Kidney epithelial cell (primary cell): ENCODE results near the gene CCT3. TPM values are rescaled to one million over a fixed set of nuclear protein-coding genes. Genes with fewer than 3 reads are reported as not detected.

Source experiments
- DNase-seq: peaks from one replicate; pipeline ENCODE4 v3.0.0-alpha.2; 2010; ENCODE audit warnings: low read depth
- H3K27me3 ChIP-seq: 2 replicates; pipeline ENCODE4 v1.6.0; 2011; ENCODE audit warnings: low read length; ENCODE audit not compliant: control insufficient read depth, insufficient read depth
- H3K36me3 ChIP-seq: 2 replicates; pipeline ENCODE4 v1.5.1; 2011; ENCODE audit warnings: low read length; ENCODE audit not compliant: control insufficient read depth, insufficient read depth
- H3K4me3 ChIP-seq: 2 replicates; pipeline ENCODE4 v1.5.1; 2011; ENCODE audit warnings: low read depth, mild to moderate bottlenecking, control low read depth, low read length
- CTCF ChIP-seq: IDR thresholded peaks from 2 replicates; pipeline ENCODE4 v1.5.1; 2011; ENCODE audit warnings: mild to moderate bottlenecking, moderate library complexity, low read length, control low read depth, inconsistent platforms; ENCODE audit not compliant: insufficient read depth, poor library complexity, severe bottlenecking
- total RNA-seq: library from RNA; depleted of rRNA; stranded (reverse); fragments of >200 nt; gene quantifications from 2 replicates; pipeline ENCODE4 v1.2.3, GENCODE V29; 2015

Gene CCT3
- total RNA-seq, 1 donor from 2014 or later, result 303 TPM

DNA sequence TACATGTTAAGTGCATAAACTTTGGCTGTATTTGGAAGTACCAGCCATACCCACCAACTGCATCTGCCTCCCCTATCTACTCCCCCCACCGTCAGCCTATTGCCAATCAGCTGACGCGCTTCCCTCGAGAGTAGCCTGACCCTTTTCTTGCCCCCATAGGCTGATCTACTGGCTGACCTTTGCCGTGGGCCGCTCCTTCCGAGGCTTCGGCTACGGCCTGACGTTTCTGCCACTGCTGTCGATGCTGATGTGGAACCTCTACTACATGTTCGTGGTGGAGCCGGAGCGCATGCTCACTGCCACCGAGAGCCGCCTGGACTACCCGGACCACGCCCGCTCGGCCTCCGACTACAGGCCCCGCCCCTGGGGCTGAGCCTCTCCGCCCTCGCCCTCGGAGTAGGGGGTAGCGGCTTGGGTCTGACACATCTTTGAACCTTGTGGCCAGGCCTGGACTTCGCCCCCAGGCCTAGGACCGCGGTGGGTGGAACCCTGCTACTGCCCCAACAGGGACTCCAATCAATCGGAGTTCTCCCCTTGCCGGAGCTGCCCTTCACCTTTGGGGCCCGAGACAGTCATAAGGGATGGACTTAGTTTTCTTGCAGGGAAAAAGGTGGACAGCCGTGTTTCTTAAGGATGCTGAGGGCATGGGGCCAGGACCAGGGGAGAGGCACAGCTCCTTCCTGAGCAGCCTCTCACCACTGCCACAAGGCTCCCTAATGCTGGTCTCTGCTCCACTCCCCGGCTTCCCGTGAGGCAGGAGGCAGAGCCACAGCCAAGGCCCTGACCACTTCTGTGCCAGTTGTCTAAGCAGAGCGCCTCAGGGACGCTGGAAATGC lies 46.6 kb downstream of the CCT3 start:
- H3K27me3 ChIP-seq, result no peaks in the 10 kb centered on the region
- peak overlapping the region; percentile 41 for H3K4me3 ChIP-seq
- no peak for TF ChIP-seq CTCF
- H3K36me3 ChIP-seq, result no peaks in the 10 kb centered on the region
- no peak for DNase-seq

- DNase-seq, result no peak
- no peaks in the 10 kb centered on the region for H3K27me3 ChIP-seq
- TF ChIP-seq CTCF, result no peak
- no peaks in the 10 kb centered on the region for H3K36me3 ChIP-seq
- no peak overlapping the region for H3K4me3 ChIP-seq
Observed at GRCh38 chr1:156289857-156290256, 48.2 kb downstream of the CCT3 start.

GRCh38 chr1:156286061-156286460 lies 52.0 kb downstream of the CCT3 start:
- Histone ChIP-seq H3K36me3 (no peaks in the 10 kb centered on the region), H3K4me3 (no peak overlapping the region), H3K27me3 (no peaks in the 10 kb centered on the region)
- TF ChIP-seq CTCF, result no peak
- DNase-seq, result no peak

DNA sequence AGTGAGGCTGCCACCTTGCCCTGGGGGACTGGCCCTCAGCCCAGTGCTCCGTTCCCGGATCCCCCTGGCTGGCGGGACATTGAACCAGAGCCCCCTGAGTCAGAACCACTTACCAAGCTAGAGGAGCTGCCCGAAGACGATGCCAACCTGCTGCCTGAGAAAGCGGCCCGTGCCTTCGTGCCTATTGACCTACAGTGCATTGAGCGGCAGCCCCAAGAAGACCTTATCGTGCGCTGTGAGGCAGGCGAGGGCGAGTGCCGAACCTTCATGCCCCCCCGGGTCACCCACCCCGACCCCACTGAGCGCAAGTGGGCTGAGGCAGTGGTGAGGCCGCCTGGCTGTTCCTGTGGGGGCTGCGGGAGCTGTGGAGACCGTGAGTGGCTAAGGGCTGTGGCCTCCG lies 52.7 kb downstream of the CCT3 start:
- Histone ChIP-seq H3K27me3 (no peaks in the 10 kb centered on the region), H3K36me3 (no peaks in the 10 kb centered on the region), H3K4me3 (no peak overlapping the region)
- no peak for DNase-seq
- no peak for TF ChIP-seq CTCF

GRCh38 chr1:156284757-156285156 lies 53.3 kb downstream of the CCT3 start:
- no peak for TF ChIP-seq CTCF
- Histone ChIP-seq H3K4me3 (no peak overlapping the region), H3K36me3 (no peaks in the 10 kb centered on the region), H3K27me3 (no peaks in the 10 kb centered on the region)
- no peak for DNase-seq

- Histone ChIP-seq H3K27me3 (no peaks in the 10 kb centered on the region), H3K4me3 (peak within 1 kb of the TSS; percentile 71), H3K36me3 (no peaks in the 10 kb centered on the region)
- no peak for TF ChIP-seq CTCF
- DNase-seq, result no peak
Observed at GRCh38 chr1:156284112-156284511, 54.0 kb downstream of the CCT3 start, which contains the start of gene TMEM79. Gene TMEM79 (plus strand): TSS chr1:156284325. CDS start chr1:156285227, 902 bp downstream.
